ENCODE results near the gene NBEA.

DNA sequence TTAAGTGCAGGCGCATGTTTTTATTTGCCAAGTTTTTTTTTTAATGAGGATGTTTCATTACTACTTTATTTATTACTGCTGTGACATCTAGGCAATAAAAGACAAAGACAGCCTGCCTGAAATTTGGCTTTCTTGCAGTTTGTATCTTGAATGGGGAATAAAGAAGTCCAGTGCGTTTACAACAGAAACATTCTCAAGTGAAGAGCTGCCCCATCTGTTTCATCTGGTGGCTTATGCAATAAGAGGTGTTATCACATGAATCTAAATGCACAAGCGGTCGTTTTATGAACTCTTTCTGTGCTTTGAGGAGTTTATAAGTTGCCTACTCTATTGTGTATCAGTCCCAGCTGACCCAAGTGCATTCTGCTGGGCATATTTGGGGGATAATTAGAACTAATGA lies 547.0 kb downstream of the NBEA start:
- TF ChIP-seq, protein P1, sequence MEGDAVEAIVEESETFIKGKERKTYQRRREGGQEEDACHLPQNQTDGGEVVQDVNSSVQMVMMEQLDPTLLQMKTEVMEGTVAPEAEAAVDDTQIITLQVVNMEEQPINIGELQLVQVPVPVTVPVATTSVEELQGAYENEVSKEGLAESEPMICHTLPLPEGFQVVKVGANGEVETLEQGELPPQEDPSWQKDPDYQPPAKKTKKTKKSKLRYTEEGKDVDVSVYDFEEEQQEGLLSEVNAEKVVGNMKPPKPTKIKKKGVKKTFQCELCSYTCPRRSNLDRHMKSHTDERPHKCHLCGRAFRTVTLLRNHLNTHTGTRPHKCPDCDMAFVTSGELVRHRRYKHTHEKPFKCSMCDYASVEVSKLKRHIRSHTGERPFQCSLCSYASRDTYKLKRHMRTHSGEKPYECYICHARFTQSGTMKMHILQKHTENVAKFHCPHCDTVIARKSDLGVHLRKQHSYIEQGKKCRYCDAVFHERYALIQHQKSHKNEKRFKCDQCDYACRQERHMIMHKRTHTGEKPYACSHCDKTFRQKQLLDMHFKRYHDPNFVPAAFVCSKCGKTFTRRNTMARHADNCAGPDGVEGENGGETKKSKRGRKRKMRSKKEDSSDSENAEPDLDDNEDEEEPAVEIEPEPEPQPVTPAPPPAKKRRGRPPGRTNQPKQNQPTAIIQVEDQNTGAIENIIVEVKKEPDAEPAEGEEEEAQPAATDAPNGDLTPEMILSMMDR (conservative IDR thresholded peaks at IDR 0.05; ENCODE audit: low read depth, low read length): no peak
- TF ChIP-seq EZH2 (IDR thresholded peaks at IDR 0.05; ENCODE audit: low read length, unreplicated experiment) (no peak), EZH2phosphoT487 (IDR thresholded peaks at IDR 0.05; ENCODE audit: borderline replicate concordance, low read length) (no peak)
